Measurements from ENCODE around the gene OR10A7. TPM values are rescaled to one million over a fixed set of nuclear protein-coding genes. Genes with fewer than 3 reads are reported as not detected.

OR10A7 gene
- polyA plus RNA-seq, 1 of the 3 experiments (the other 2 are of a cell fraction): not detected

DNA sequence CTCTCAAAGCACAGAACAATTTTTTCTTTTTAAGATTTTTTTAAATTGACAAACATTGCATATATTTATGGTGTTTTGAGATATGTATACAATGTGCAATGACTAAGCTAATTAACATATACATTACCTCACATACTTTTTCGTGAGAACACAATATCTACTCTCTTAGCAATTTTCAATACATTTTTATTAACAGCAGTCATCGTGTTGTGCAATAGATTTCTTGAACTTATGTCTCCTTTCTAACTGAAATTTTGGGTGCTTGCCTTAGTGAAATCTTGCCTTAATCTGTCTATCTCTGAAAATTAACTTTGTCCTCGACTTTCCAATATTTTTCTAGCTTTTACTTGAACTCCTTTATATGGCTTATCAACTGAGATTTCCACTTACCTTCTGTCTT is 6.8 kb downstream of the OR10A7 start:
- H3K27me3 ChIP-seq (ENCODE audit: insufficient read depth): no peaks in the 10 kb centered on the region
- H3K4me1 ChIP-seq (ENCODE audit: control insufficient read depth in 1 of 2, insufficient read depth in 2 of 2, low read depth in 1 of 2, low read length in 1 of 2): no peaks in the 10 kb centered on the region
- no peak overlapping the region for H3K27ac ChIP-seq (ENCODE audit: low read depth in 2 of 2, low read length in 1 of 2)
- H3K9ac ChIP-seq: no peak overlapping the region
- WGBS (ENCODE audit: low lambda C conversion rate): under 1% methylated on average over 3 of the region's 3 CpGs
- no peaks in the 10 kb centered on the region for H3F3A ChIP-seq (replicated peaks; ENCODE audit: insufficient read depth)
- H2AFZ ChIP-seq (ENCODE audit: low read depth): no peak overlapping the region
- no peak overlapping the region for H3K4me3 ChIP-seq (ENCODE audit: low read depth in 2 of 2, low read length in 1 of 2)
- TF ChIP-seq JUND (IDR thresholded peaks at IDR 0.05): no peak
- TF ChIP-seq, protein P1, sequence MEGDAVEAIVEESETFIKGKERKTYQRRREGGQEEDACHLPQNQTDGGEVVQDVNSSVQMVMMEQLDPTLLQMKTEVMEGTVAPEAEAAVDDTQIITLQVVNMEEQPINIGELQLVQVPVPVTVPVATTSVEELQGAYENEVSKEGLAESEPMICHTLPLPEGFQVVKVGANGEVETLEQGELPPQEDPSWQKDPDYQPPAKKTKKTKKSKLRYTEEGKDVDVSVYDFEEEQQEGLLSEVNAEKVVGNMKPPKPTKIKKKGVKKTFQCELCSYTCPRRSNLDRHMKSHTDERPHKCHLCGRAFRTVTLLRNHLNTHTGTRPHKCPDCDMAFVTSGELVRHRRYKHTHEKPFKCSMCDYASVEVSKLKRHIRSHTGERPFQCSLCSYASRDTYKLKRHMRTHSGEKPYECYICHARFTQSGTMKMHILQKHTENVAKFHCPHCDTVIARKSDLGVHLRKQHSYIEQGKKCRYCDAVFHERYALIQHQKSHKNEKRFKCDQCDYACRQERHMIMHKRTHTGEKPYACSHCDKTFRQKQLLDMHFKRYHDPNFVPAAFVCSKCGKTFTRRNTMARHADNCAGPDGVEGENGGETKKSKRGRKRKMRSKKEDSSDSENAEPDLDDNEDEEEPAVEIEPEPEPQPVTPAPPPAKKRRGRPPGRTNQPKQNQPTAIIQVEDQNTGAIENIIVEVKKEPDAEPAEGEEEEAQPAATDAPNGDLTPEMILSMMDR (IDR thresholded peaks at IDR 0.05): no peak
- no peak for TF ChIP-seq RCOR1 (IDR thresholded peaks at IDR 0.05; ENCODE audit: low read length)
- TF ChIP-seq REST (IDR thresholded peaks at IDR 0.05; ENCODE audit: low read depth, low read length): no peak
- TF ChIP-seq RXRA (IDR thresholded peaks at IDR 0.05; ENCODE audit: borderline replicate concordance, low read depth): no peak
- no peak for TF ChIP-seq ELF1 (IDR thresholded peaks at IDR 0.05)
- no peak for TF ChIP-seq FOXJ3 (CRISPR knock-in tag; IDR thresholded peaks at IDR 0.05)
- TF ChIP-seq SIN3A (IDR thresholded peaks at IDR 0.05; ENCODE audit: borderline replicate concordance, low read depth, low read length): no peak
- no peaks in the 10 kb centered on the region for H3K36me3 ChIP-seq (replicated peaks in 1 of 2; ENCODE audit: control insufficient read depth in 1 of 2, insufficient read depth in 2 of 2, low read length in 1 of 2)
- no peak overlapping the region for H3K4me2 ChIP-seq
- no peaks in the 10 kb centered on the region for H3K9me2 ChIP-seq
- H3K79me2 ChIP-seq (ENCODE audit: insufficient read depth): no peaks in the 10 kb centered on the region
- CTCF ChIA-PET: interaction anchor here (1.2 kb wide), 1 partner anchor 429 kb away, joined by 3 read pairs; no protein-coding TSS in a partner anchor
- POLR2A ChIA-PET: no interaction called here
- H3K9me3 ChIP-seq: no peaks in the 10 kb centered on the region
- no peak for DNase-seq
- no peaks in the 10 kb centered on the region for H4K20me1 ChIP-seq (ENCODE audit: insufficient read depth)

- ChIA-PET POLR2A (no interaction called here), CTCF (no interaction called here)
- 2% methylated on average over 3 of the region's 3 CpGs for WGBS (ENCODE audit: low lambda C conversion rate)
- no peaks in the 10 kb centered on the region for H3K9me3 ChIP-seq
- no peak within 1 kb of the TSS for H3K4me2 ChIP-seq
- H4K20me1 ChIP-seq (ENCODE audit: insufficient read depth): no peaks in the 10 kb centered on the region
- no peak within 1 kb of the TSS for H3K27ac ChIP-seq (ENCODE audit: low read depth in 2 of 2, low read length in 1 of 2)
- DNase-seq: no peak
- TF ChIP-seq TCF12 (IDR thresholded peaks at IDR 0.05) (no peak), SIN3A (IDR thresholded peaks at IDR 0.05; ENCODE audit: borderline replicate concordance, low read depth, low read length) (no peak), FOXJ3 (CRISPR knock-in tag; IDR thresholded peaks at IDR 0.05) (no peak), NFIC (IDR thresholded peaks at IDR 0.05; ENCODE audit: borderline replicate concordance) (no peak), EZH2phosphoT487 (IDR thresholded peaks at IDR 0.05; ENCODE audit: borderline replicate concordance, low read depth) (no peak), RAD21 (IDR thresholded peaks at IDR 0.05; ENCODE audit: low read length) (no peak), MXI1 (IDR thresholded peaks at IDR 0.05; ENCODE audit: low read depth, low read length) (no peak), RFX5 (IDR thresholded peaks at IDR 0.05; ENCODE audit: low read length) (no peak), RCOR1 (IDR thresholded peaks at IDR 0.05; ENCODE audit: low read length) (no peak)
- no peaks in the 10 kb centered on the region for H3K36me3 ChIP-seq (replicated peaks in 1 of 2; ENCODE audit: control insufficient read depth in 1 of 2, insufficient read depth in 2 of 2, low read length in 1 of 2)
- no peak within 1 kb of the TSS for H2AFZ ChIP-seq (ENCODE audit: low read depth)
- H3K27me3 ChIP-seq (ENCODE audit: insufficient read depth): no peaks in the 10 kb centered on the region; the same call in 1 of the 2 replicates
- H3K9ac ChIP-seq: no peak within 1 kb of the TSS
- H3K9me2 ChIP-seq: no peaks in the 10 kb centered on the region
- no peaks in the 10 kb centered on the region for H3K4me1 ChIP-seq (ENCODE audit: control insufficient read depth in 1 of 2, insufficient read depth in 2 of 2, low read depth in 1 of 2, low read length in 1 of 2)
- H3K79me2 ChIP-seq (ENCODE audit: insufficient read depth): no peaks in the 10 kb centered on the region
- H3K4me3 ChIP-seq (ENCODE audit: low read depth in 2 of 2, low read length in 1 of 2): no peak within 1 kb of the TSS
- H3F3A ChIP-seq (replicated peaks; ENCODE audit: insufficient read depth): no peaks in the 10 kb centered on the region
Measured at GRCh38 chr12:55244309-55244708, 23.5 kb downstream of the OR10A7 start, which contains the start of gene OR6C74. Gene OR6C74 (plus strand): TSS chr12:55244609. CDS start chr12:55247288, 2,679 bp downstream.
